NB4 (cell line): Measurements from ENCODE around the gene PDE8A.

Source experiments
- DNase-seq: peaks from one replicate; pipeline ENCODE4 v3.0.0; 2010; ENCODE audit warnings: low read depth
- H3K4me3 ChIP-seq: one replicate; pipeline ENCODE4 v1.5.1; 2011; ENCODE audit warnings: mild to moderate bottlenecking, low read depth, low read length, moderate library complexity
- MYC ChIP-seq: IDR thresholded peaks from 2 replicates; pipeline ENCODE4 v1.6.1; 2011; ENCODE audit warnings: low read depth, low read length
- POLR2A ChIP-seq: IDR thresholded peaks from 2 replicates; pipeline ENCODE4 v1.6.1; 2011; ENCODE audit warnings: mild to moderate bottlenecking; ENCODE audit not compliant: insufficient read length; ENCODE audit errors: extremely low read depth
- TF ChIP-seq, protein P1 (sequence below): IDR thresholded peaks from 2 replicates; pipeline ENCODE4 v1.6.1; 2011; ENCODE audit warnings: low read depth, low read length
- TF ChIP-seq, protein P2 (sequence below): IDR thresholded peaks from one replicate; pipeline ENCODE4 v1.5.1; 2012; ENCODE audit warnings: low read depth, low read length

PDE8A gene

DNA sequence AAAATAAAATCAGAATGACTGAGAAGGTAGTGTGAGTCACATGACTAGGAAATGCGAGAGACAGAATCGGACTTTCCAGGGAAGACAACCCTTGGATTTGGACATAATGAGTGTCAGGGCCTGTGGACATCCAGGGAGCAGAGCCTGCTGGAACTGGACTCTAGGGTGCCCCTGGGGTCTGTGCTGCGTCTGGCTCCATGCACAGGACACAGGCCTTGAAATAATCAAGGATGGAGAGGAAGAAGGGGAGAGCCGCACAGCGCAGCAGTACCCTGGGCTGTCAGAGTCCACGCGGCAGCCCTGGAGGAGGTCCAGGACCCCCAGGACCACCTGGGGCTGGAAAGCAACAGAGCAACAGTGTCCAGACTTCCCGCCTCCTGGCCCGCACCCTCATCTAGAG is 173.7 kb downstream of the PDE8A start:
- H3K4me3 ChIP-seq: no peak overlapping the region
- no peak for DNase-seq
- TF ChIP-seq, protein P1, sequence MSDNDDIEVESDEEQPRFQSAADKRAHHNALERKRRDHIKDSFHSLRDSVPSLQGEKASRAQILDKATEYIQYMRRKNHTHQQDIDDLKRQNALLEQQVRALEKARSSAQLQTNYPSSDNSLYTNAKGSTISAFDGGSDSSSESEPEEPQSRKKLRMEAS: no peak
- TF ChIP-seq MYC: no peak
- no peak for TF ChIP-seq POLR2A
- TF ChIP-seq, protein P2, sequence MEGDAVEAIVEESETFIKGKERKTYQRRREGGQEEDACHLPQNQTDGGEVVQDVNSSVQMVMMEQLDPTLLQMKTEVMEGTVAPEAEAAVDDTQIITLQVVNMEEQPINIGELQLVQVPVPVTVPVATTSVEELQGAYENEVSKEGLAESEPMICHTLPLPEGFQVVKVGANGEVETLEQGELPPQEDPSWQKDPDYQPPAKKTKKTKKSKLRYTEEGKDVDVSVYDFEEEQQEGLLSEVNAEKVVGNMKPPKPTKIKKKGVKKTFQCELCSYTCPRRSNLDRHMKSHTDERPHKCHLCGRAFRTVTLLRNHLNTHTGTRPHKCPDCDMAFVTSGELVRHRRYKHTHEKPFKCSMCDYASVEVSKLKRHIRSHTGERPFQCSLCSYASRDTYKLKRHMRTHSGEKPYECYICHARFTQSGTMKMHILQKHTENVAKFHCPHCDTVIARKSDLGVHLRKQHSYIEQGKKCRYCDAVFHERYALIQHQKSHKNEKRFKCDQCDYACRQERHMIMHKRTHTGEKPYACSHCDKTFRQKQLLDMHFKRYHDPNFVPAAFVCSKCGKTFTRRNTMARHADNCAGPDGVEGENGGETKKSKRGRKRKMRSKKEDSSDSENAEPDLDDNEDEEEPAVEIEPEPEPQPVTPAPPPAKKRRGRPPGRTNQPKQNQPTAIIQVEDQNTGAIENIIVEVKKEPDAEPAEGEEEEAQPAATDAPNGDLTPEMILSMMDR: no peak

DNA sequence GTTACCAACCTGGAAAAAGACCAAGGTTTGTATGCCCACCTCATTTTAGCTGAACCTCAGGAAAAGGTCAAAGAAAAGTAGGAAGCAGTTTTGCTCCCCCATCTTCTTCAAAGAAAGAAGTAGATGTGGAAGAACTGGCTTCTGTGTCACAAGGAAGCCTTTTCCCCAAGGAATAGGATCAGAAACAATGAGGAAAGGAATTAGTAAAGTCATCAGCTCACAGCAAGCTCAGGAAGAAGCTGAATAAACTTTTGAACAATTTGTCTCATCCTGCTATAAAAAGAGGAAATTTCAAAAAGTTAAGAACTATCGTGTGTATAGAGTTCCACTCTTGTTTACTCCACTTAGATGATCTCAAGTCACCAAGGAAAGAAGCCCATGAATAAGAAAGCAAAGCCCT is 174.2 kb downstream of the PDE8A start:
- TF ChIP-seq POLR2A (no peak), MYC (no peak)
- TF ChIP-seq, protein P2: no peak
- TF ChIP-seq, protein P1: no peak
- DNase-seq: no peak
- H3K4me3 ChIP-seq: no peak overlapping the region

DNA sequence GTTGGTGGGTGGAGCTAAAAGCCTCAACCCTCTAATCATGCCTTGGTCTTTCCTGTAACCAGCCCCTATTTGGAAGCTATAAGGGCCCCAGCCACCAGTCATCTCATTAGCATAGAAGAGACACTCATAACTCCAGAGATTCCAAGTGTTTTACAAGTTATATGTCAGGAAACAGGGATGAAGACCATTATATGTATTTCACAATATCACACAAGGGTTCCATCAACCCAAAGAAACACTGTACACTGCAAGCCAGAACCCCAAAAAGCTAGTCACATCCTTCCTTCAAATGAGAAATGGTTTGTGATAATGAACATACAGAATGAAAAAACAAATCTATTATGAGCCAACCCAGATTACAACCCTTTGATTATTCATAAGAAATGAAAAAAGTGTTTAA is 175.7 kb downstream of the PDE8A start:
- no peak for DNase-seq
- H3K4me3 ChIP-seq: no peak overlapping the region
- no peak for TF ChIP-seq MYC
- TF ChIP-seq, protein P2: no peak
- TF ChIP-seq, protein P1: no peak
- no peak for TF ChIP-seq POLR2A

DNA sequence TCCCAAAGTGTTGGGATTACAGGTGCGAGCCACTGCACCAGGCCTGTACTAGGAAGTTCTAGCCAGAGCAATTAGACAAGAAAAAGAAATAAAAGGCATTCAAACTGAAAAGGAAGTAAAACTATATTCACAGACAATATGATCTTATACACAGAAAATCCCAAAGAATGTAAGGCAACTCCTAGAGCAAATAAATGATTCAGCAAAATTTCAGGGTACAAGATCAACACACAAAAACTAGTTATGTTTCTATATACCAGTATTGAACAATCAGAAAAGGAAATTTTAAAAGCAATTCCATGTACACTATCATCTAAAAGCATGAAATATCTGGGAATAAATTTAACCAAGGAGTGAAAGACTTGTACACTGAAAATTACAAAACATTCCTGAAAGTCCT is 180.6 kb downstream of the PDE8A start:
- no peak for DNase-seq
- no peak for TF ChIP-seq MYC
- no peak for TF ChIP-seq POLR2A
- TF ChIP-seq, protein P1: no peak
- TF ChIP-seq, protein P2: no peak
- H3K4me3 ChIP-seq: no peak overlapping the region

DNA sequence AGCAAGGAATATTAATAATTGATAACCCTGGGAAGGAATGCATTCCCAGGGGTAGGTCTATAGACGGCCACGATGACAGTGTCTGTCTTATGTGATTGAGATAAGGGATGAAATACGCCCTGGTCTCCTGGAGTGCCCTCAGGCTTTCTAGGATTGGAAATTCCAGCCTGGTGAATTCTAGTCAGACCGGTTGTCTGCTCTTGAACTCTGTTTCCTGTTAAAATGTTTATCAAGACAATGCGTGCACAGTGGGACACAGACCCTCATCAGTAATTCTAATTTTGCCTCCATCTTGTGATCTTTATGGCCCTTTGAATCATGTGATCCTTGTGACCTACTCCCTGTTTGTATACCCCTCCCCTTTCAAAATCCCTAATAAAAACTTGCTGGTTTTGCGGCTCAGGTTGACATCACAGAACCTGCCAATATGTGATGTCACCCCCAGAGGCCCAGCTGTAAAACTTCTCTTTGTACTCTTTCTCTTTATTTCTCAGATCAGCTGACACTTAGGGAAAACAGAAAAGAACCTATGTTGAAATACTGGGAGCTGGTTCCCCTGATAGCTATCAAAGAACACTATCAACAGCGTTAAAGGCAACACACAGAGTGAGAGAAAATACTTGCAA is 183.3 kb downstream of the PDE8A start:
- TF ChIP-seq, protein P2: no peak
- TF ChIP-seq MYC (no peak), POLR2A (no peak)
- TF ChIP-seq, protein P1: no peak
- no peak overlapping the region for H3K4me3 ChIP-seq
- no peak for DNase-seq

DNA sequence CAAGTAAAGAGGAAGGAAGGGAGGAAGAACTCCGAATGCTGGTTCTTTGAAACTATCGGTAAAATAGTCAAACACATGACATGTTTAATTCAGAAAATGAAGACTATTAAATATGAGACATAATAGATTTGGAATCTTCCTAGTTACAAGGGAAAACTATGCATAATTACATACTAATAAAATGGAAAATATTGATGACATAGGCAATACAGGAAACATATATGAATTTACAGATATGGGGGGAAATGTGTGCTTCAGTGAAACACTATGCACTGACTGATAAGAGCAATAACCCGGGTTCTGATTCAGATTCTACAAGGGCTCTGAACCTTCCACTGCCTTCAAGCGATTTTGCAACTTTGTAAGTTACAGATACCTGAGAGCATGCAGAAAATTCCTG is 185.9 kb downstream of the PDE8A start:
- H3K4me3 ChIP-seq: no peak overlapping the region
- DNase-seq: no peak
- TF ChIP-seq, protein P2: no peak
- no peak for TF ChIP-seq MYC
- TF ChIP-seq, protein P1: no peak
- TF ChIP-seq POLR2A: no peak
